GM18861 (cell line): ENCODE measurements around the gene TBC1D2.
A peak's percentile ranks its signal among the peaks of the same experiment; 100 is the strongest.
"Not testable (repeated sequence)": the region's sequence is repeated elsewhere in the genome, so short reads cannot be mapped to it uniquely, and the experiment has no call there.

Experiments
- ATAC-seq: cut with Tn5 transposase; IDR thresholded peaks from one replicate; pipeline ENCODE4 v1.9.1; 2021; ENCODE audit not compliant: unreplicated experiment

TBC1D2 gene

DNA sequence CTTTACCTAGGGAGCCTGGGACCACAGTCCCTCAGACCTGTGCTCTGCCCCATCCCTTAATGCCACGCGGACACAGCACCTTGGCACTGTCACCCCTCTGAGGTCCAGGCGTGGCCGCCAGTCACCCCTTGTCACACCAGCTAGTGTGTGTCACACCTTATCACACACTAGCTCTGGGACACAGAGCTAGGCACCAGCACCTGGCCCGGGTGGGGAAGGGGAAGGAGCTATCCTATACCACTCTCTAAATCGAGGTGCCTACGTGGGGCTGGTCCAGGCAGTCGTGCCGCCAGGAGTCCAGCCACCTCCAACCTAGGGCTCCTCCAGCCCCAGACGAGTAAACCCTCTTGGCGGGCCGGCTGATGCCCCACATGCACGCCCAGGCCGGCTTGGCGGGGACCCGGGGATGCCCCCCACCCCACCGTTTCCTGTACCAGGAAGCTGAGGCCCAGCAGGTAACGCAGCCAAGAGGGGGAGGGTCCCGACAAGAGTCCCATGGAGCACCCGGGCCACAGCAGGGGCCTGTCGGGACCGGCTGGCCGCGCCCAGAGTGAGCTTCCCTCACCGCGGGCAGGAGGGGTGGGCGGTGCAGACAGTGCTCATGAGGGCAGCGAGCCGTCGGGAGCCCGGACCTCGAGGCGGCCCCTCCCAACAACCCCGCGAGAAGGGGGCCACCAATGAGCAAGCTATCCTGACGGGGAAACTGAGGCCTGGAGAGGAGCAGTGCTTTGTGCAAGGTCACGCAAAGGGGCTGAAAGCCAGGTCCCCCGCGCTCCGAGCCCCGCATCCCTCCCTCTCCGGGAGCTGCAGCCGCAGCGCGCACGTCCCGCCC is 63.6 kb downstream of the TBC1D2 start:
- ATAC-seq = peak; percentile 13

DNA sequence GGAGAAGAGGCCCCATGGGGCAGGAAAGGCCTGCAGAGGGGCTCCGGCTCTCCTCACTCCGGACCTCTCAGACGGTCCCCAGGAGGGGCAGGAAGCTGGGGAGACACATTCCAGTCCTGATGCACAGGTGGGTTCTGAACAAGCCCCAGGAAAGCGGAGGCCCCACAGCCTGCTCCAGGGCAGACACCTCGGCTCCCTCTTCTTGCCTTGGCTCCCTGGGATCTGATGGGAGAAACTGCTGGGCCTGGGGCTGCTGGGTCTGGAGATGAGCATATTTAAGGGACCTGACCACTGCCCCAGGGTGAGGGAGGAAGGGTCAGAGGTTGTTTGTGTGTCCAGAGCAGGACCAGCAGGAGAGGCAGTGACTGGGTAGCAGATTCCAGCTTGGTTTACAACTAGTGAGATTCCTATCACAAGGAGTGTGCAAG is 64.3 kb downstream of the TBC1D2 start:
- ATAC-seq = no peak

DNA sequence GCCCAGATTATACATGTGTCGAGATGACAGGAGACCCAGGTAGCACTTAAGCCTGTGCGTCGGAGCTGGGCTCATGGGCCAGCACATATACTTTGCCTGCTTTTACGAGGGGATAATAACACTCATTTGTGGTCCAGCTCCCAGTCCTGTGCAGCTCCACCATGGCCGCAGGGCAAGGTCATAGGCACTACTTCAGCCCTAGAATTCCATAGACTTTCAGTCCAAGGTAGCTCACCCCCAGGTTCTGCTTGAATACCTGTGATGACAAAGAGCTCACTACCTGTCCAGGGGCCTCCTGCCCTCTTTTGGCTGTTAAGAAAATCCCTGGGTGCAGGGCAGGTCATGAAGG is 64.7 kb downstream of the TBC1D2 start:
- no peak for ATAC-seq

GRCh38 chr9:98189412-98189811 is 66.0 kb downstream of the TBC1D2 start:
- no peak for ATAC-seq

DNA sequence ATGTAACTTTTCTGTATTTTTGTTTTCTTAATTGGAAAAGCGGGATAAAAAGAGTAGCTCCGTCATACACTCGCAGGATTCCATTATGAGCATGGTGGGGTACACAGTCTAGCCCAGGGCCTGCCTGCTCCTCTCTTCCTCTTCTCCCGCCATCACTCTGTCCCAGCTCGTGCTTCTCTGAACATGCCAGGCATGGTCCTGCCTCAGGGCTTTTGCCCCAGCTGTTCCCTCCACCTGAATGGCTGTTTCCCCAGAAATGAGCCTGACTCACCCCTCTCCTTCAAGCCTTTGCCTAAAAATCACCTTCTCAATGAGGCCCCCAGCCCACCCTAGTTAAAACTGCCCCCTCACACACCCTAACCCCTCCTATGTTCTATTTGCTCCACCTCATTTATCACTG is 67.5 kb downstream of the TBC1D2 start:
- no peak for ATAC-seq

DNA sequence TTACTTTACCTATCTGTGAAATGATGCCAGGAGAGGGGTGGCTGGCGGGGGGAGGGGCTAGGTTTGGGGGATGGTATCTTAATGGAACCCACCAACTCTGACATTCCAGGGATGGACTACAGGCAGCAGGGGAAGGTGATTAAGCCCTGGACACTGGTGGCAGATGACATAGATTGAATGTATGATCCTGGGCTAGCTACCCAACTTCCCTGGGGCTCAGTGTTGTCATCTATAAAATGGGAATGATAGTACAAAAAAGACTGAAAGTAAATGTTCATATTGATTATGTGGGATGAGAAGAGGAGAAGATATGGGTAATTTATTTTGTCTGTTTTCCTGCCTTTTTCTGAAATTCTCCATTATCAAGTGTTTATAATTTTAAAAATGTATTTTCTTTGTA is 69.2 kb downstream of the TBC1D2 start:
- no peak for ATAC-seq

- ATAC-seq = no peak
These were observed 69.8 kb downstream of the TBC1D2 start for GRCh38 chr9:98185611-98186171.

- no peak for ATAC-seq
These were observed 70.4 kb downstream of the TBC1D2 start for GRCh38 chr9:98185021-98185567.

DNA sequence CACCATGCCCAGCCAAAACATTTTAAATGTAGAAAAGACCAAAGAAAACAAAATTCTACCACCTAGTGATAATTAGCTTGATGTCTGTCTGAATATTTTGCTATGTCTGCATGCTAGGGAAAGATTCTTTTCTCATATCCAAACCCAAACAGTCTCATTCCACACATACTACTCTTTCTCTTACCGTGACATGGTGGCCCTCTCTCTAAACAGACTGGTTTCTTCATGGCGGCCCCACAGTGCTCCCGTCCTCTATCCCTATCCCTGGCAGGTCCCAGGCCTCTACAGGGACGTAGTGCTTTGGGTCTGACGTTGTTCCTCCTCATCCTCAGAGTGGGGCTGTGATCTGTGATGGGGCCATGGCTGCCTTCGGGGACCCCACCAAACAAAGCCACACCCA is 71.1 kb downstream of the TBC1D2 start:
- ATAC-seq = no peak

DNA sequence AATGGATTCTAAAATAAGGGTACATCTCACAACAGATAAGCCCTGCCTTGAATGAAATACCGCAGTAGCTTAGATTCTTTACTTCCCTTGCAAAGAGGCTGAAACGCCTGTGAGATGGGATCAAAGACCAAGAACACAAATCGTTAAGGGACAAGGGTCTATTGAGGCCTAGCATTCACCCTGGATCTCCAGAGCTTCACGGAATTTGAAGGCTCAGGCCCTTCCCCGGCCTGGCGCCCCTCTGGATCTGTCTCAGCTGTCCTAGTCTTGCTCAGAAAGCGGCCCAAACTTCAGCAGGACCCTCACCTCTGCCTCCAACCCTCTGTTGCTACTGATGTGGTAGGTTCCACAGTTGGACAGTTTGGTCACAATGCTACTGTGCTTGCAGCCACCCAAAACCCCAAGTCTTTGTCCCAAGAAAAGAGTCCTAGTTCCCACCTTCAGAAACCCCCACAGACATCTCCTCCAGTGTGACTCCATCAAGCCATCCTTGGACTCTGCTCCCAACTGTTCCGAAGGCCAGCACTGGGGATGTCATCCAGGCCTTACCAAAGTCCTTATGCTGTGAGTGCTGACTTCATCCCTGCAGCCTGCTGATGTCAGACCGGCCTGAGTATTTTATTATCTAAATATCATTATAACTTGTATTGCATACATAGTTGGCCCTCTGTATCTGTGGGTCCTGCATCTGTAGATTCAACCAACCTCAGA is 72.4 kb downstream of the TBC1D2 start:
- no peak for ATAC-seq

DNA sequence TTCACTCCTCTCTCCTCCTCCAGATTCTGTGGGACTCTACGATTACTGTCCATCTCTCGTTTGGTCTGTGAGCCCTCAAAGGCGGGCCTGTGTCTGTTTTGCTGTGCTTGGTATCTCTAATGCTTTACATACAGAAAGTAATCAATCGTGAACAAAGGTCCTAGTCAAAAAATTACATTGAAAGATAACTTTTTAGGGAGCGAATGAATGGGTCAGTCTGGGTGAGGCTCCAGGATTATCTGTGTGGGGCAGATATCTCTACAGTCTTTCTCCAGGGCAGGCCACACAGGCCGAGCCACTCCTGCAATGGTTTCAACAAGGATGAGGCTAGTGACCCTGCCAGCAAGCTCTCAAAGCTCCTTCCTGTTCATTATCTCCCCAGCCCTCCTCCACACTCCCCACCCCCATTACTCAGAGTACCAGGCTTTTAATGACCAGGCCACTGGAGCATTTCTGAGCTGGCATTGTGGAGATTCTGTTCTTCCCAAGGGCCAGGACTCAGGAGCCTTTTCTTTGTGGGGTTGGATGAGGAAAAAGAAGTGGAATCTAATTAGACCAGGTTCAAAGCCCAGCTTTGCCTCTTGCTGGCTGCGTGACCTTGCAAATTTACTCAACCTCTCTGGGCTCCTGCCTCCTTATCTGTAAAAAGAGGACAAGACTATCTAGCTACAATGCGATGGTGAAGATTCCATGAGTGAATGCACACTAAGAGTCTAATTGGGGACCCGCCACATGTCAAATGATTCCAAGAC is 73.2 kb downstream of the TBC1D2 start:
- no peak for ATAC-seq

DNA sequence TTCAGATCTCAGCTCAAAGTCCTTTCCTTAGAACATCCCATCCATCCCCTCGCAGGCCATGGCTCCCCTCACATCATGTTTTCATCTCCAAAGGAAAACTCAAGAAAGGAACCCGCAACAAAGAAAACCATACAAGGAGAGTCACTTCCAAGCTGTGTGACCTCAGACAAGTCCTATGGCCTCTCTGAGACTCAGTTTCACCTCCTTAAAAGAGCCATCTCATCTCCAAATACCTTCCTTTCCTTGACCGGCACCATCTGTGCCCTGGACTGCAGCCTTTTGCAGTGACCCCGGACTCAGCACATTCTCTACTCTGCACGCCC is 73.7 kb downstream of the TBC1D2 start:
- no peak for ATAC-seq

GRCh38 chr9:98180996-98181395 is 74.5 kb downstream of the TBC1D2 start:
- no peak for ATAC-seq

GRCh38 chr9:98178874-98179850 is 76.3 kb downstream of the TBC1D2 start:
- no peak for ATAC-seq

GRCh38 chr9:98176391-98177259 is 78.8 kb downstream of the TBC1D2 start:
- no peak for ATAC-seq

DNA sequence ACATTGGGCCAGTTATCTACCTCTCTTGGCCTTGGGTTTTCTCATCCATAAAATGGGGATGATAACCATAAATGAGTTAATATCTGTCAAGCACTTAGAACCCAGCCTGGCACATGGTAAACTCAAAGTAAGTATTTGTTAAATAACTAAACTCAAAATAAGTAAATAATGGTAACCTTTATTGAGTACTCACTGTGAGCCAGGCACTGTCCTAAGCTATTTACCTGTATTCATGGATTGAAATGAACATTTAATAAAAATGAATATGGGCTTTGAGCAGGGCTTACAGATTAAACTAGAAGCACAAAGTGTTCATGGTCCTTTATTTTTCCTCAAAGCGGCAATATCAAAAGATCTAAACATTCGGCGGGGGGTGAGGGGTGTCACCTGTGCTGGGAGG is 79.7 kb downstream of the TBC1D2 start:
- no peak for ATAC-seq

GRCh38 chr9:98175028-98175569 is 80.3 kb downstream of the TBC1D2 start:
- ATAC-seq = no peak

DNA sequence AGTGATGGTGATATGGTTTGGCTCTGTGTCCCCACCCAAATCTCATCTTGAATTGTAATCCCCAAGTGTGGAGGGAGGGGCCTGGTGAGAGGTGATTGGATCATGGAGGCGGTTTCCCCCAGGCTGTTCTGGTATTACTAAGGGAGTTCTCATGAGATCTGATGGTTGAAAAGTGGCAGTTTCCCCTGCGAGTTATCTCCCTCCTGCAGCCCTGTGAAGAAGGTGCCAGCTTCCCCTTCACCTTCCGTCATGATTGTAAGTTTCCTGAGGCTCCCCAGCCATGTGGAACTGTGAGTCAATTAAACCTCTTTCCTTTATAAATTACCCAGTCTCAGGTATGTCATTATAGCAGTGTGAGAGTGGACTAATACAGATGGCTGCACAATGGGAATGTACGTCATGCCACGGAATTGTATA is 80.9 kb downstream of the TBC1D2 start:
- not testable (repeated sequence) for ATAC-seq

DNA sequence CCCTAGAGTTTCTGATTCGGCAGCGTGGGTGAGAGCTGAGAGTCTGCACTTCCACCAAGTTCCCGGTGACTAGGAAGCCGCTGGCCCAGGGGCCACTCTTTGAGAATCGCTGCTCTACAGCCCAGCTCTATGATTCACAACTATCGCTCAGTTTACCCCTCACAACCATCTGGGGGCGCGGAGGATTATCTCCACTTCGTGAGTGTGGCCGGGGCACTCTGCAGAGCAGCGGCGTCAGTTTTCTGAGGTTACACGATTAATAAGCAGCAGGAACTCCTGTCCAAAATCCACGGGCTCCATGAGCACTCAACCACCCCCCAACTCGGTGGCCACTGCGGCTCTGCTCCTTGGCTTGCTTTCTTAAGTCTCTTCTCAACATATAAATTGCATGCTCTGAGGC is 82.3 kb downstream of the TBC1D2 start:
- ATAC-seq = no peak
